Smooth muscle cell (in vitro differentiated cells): Measurements from ENCODE around the gene SLC38A6. TPM values are rescaled to one million over a fixed set of nuclear protein-coding genes. Genes with fewer than 3 reads are reported as not detected.

Experiments used
- DNase-seq: peaks from one replicate; lab custom pipeline; 2025; ENCODE audit not compliant: unreplicated experiment; lab: John Stamatoyannopoulos, UW
- H2AFZ ChIP-seq: fragments of 200-600 bp; sonication (generic); 2 replicates; pipeline ENCODE4 v1.6.0; 2016; ENCODE audit warnings: antibody characterized with exemption, low read depth, mild to moderate bottlenecking
- H3F3A ChIP-seq: fragments of 200-600 bp; sonication (generic); 2 replicates; pipeline ENCODE4 v1.6.0; 2017; ENCODE audit warnings: antibody characterized with exemption, low read depth
- H3K27ac ChIP-seq: fragments of 200-600 bp; sonication (generic); 2 replicates; pipeline ENCODE4 v1.5.1; 2016; ENCODE audit warnings: low read depth, mild to moderate bottlenecking
- H3K27me3 ChIP-seq: fragments of 200-600 bp; sonication (generic); 2 replicates; pipeline ENCODE4 v1.6.1; 2016; ENCODE audit warnings: low read depth, mild to moderate bottlenecking
- H3K36me3 ChIP-seq: fragments of 200-600 bp; sonication (generic); 2 replicates; pipeline ENCODE4 v1.5.1; 2016; ENCODE audit warnings: low read depth
- H3K4me1 ChIP-seq: fragments of 200-600 bp; sonication (generic); 2 replicates; pipeline ENCODE4 v1.5.1; 2016; ENCODE audit warnings: low read depth
- H3K4me2 ChIP-seq: fragments of 200-600 bp; sonication (generic); 2 replicates; pipeline ENCODE4 v1.6.0; 2016; ENCODE audit warnings: mild to moderate bottlenecking
- H3K4me3 ChIP-seq: fragments of 200-600 bp; sonication (generic); 2 replicates; pipeline ENCODE4 v1.5.1; 2016; ENCODE audit warnings: mild to moderate bottlenecking
- H3K79me2 ChIP-seq: fragments of 200-600 bp; sonication (generic); 2 replicates; pipeline ENCODE4 v1.6.0; 2016; ENCODE audit warnings: low read depth, mild to moderate bottlenecking
- H3K9ac ChIP-seq: fragments of 200-600 bp; sonication (generic); 2 replicates; pipeline ENCODE4 v1.6.0; 2016; ENCODE audit warnings: low read depth
- H3K9me3 ChIP-seq: fragments of 200-600 bp; sonication (generic); replicated peaks from 2 replicates; pipeline ENCODE4 v1.5.1; 2016; ENCODE audit warnings: low read depth
- H4K20me1 ChIP-seq: fragments of 200-600 bp; sonication (generic); 2 replicates; pipeline ENCODE4 v1.6.0; 2016; ENCODE audit warnings: low read depth
- CTCF ChIP-seq: fragments of 200-600 bp; sonication (generic); IDR thresholded peaks from 2 replicates; pipeline ENCODE4 v1.5.1; 2017; ENCODE audit warnings: borderline replicate concordance, mild to moderate bottlenecking, antibody characterized with exemption; ENCODE audit not compliant: insufficient read depth, poor library complexity, severe bottlenecking
- WGBS: methylation state at CpG from one replicate; pipeline ENCODE4 v1.1.7; 2016; ENCODE audit warnings: low lambda C conversion rate; 5-methylcytosine and 5-hydroxymethylcytosine counted together
- polyA plus RNA-seq: library from polyadenylated mRNA; unstranded; fragments of >200 nt; fragmentation: Nextera tagmentation; extraction: Ambion mirVana; gene quantifications from 2 replicates; pipeline ENCODE4 v1.2.1, GENCODE V29; 2016
- total RNA-seq: library from RNA; depleted of rRNA; stranded (reverse); fragments of >200 nt; gene quantifications from 2 replicates; pipeline ENCODE4 v1.2.3, GENCODE V29; 2014

The SLC38A6 gene
- total and polyA plus RNA-seq, 2 experiments from 2014 or later = 5.5 to 28.7 TPM

DNA sequence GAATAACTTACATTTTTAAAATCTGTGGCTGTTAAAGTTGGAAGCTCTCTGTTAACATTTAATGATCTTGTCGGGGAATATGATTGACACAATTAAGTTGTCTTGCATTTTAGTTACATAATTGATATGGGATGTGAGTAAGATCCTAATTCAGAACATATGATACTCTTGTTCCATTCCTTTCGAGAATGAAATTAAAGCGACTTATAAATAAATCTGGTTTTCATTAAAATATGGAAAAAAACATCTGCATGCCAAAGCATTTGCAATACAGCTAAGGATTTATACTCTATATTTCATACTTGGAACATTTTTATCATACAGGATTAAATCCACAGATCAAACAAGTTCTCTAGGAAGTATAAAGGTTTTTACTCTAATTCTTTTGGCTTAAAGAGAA, 52.0 kb downstream of the SLC38A6 start:
- DNase-seq = no peak
- Histone ChIP-seq H3K27ac (no peak overlapping the region), H3F3A (no peaks in the 10 kb centered on the region), H3K79me2 (no peaks in the 10 kb centered on the region), H4K20me1 (no peaks in the 10 kb centered on the region), H3K4me1 (no peaks in the 10 kb centered on the region), H3K9me3 (no peaks in the 10 kb centered on the region), H2AFZ (no peak overlapping the region), H3K4me3 (no peak overlapping the region), H3K9ac (no peak overlapping the region), H3K27me3 (no peaks in the 10 kb centered on the region), H3K4me2 (no peak overlapping the region), H3K36me3 (no peaks in the 10 kb centered on the region)
- no peak for TF ChIP-seq CTCF
- 89% methylated on average over 3 of the region's 3 CpGs for WGBS

- Histone ChIP-seq H3K27me3 (no peaks in the 10 kb centered on the region), H3F3A (no peaks in the 10 kb centered on the region), H3K36me3 (no peaks in the 10 kb centered on the region), H3K27ac (no peak overlapping the region), H3K79me2 (no peaks in the 10 kb centered on the region), H3K9ac (no peak overlapping the region), H3K4me3 (no peak overlapping the region), H3K4me1 (no peaks in the 10 kb centered on the region), H3K9me3 (no peaks in the 10 kb centered on the region), H4K20me1 (no peaks in the 10 kb centered on the region), H3K4me2 (no peak overlapping the region), H2AFZ (no peak overlapping the region)
- TF ChIP-seq CTCF = no peak
- no peak for DNase-seq
Measured at GRCh38 chr14:61033855-61034254, 52.8 kb downstream of the SLC38A6 start.

- Histone ChIP-seq H3K4me3 (no peak overlapping the region), H3K79me2 (no peaks in the 10 kb centered on the region), H3K4me2 (no peak overlapping the region), H3K9ac (no peak overlapping the region), H3K27me3 (no peaks in the 10 kb centered on the region), H3K4me1 (no peaks in the 10 kb centered on the region), H4K20me1 (no peaks in the 10 kb centered on the region), H3K9me3 (no peaks in the 10 kb centered on the region), H3K36me3 (no peaks in the 10 kb centered on the region), H2AFZ (no peak overlapping the region), H3K27ac (no peak overlapping the region), H3F3A (no peaks in the 10 kb centered on the region)
- 95% methylated on average over 4 of the region's 4 CpGs for WGBS
- TF ChIP-seq CTCF = no peak
- DNase-seq = no peak
Measured at GRCh38 chr14:61034416-61035120, 53.5 kb downstream of the SLC38A6 start.

DNA sequence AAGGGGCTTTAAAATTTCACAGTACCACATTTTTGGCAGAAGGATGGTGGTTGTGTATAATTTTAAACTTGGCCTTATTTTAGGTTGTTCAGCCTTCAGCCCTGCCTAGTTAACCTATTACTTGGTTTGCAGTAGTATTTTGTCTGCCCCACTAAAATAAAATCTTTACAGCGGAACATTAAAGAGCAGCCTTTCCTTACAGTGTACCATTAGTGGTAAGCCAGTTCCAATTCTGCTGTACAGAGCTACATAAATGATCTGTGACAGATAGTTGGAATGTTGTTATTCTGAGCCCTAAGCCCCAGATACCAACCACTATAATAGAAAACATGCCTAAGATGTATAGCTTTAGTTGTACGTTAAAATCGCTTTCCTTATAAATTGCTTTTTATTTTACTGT, 56.2 kb downstream of the SLC38A6 start:
- Histone ChIP-seq H3K4me1 (no peaks in the 10 kb centered on the region), H3K27me3 (no peaks in the 10 kb centered on the region), H3K27ac (no peak overlapping the region), H3F3A (no peaks in the 10 kb centered on the region), H2AFZ (no peak overlapping the region), H3K79me2 (no peaks in the 10 kb centered on the region), H3K9ac (no peak overlapping the region), H3K4me2 (no peak overlapping the region), H3K4me3 (no peak overlapping the region), H4K20me1 (no peaks in the 10 kb centered on the region), H3K36me3 (no peaks in the 10 kb centered on the region), H3K9me3 (no peaks in the 10 kb centered on the region)
- no peak for DNase-seq
- WGBS = 89% methylated on average over 3 of the region's 3 CpGs
- TF ChIP-seq CTCF = no peak
